Embryonic facial prominence (tissue), 1 donor: ENCODE measurements around the gene POMC.
"Not testable (repeated sequence)": the region's sequence is repeated elsewhere in the genome, so short reads cannot be mapped to it uniquely, and the experiment has no call there.

Experiments used
- DNase-seq: peaks from one replicate; pipeline ENCODE4 v3.0.0-alpha.2; 2016; ENCODE audit errors: extremely low spot score

Gene POMC

DNA sequence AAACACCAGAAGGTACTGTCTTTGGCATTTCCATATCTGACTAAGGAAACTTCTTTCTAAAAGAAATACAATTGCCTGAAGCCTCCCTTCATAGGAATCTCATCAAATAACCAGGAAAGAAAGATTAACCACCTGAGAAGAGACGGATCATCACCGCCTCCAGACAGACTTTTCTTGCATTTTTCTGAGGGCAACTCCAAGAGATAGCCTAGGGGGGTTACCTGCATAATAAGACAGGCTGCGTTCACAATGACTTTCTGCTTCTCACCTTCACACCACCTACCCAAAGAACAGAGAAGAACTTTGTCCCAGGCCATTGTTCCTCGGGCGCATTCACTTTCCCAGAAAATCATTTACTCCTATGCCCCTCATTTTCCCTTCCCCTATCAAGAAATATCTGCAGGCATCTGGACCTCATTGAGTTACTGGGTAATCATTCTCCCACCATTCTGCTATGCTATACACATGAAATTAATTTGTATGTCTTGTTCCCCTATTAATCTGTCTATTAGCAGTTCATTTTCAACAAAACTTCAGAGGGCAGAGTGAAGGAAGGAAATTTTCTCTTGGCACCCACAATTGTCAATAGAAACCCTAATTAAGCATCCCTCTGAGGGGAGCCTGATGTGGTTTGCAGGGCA is 8.3 kb upstream of the POMC start:
- DNase-seq: no peak

DNA sequence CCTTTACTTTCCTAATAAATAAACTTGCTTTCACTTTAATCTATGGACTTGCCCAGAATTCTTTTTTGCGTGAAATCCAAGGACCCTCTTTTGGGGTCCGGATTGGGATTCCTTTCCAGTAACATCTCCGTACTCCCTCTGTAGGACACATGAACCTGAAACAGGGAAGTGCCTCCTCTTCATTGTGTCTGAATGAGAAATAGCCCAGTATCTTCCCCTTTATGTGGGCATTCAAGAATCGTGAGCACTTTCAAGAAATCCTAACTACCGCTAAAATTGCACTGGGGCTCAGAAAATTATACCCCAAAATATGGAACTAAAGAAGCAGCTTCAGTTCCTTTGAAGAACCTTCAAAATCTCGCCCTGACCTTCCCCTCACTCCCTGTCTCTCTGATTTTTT is 7.8 kb upstream of the POMC start:
- DNase-seq: no peak

DNA sequence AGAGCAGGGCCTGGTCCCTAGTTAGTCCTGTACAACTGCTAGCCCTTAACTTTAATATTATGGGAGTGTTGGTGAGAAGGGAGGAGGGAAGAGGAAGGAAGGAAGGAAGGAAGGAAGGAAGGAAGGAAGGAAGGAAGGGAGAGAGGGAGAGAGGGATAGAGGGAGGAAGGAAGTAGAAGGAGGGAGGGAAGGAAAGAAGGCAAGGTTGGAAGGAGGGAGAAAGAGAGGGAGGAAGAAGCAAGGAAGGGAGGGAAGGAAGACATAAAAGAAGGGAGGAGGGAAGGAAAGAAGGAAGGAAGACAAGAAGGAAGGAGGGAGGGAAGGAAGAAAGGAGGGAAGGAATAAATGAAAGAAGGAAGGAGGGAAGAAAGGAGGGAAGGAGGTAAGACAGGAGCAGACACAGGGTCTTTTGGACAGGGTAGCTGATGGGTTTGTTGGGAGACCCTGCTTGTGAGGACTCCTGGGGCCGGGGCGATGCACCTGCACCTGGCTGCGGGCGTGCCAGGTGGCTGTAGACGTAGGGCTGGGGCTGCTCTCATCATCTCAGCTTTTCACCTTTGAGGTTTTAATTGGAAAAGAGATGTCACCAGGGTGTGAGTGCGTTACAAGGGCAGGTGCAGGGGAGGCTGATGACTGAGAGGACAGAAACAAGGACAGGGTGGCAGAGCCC is 5.9 kb upstream of the POMC start:
- no peak for DNase-seq

DNA sequence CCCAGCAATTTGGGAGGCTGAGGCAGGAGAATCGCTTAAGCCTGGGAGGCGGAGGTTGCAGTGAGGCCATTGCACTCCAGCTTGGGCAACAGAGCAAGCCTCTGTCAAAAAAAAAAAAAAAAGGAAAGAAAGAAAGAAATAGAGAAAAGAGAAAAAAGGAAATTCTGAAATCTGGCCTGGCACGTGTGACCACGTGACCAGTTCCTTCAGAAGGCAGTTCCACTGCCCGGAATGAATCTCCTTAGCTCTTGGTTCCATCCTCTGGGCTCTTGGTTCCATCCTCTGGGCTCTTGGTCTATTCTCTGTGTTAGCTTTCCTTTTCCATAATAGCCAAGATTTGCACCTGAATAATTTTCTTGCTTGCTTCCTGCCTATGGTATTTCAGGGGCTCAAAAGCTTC is 5.3 kb upstream of the POMC start:
- no peak for DNase-seq

DNA sequence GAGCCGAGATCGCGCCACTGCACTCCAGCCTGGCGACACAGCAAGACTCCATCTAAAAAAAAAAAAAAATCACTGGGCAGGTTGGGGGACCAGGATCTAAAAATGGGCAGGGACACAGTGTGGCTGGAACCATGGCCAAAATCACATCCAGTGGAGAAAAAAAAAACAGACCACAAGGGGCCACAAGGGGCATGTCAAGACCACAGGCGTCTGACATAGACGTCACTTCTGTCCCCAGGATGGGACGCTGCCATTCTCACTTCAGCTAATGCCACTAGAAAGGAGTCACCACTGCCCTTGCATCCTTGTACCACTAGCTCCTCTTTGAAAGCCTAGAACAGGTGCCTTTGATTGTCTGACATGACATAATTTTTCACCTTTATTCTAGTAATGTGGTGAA is 2.5 kb upstream of the POMC start:
- no peak for DNase-seq

DNA sequence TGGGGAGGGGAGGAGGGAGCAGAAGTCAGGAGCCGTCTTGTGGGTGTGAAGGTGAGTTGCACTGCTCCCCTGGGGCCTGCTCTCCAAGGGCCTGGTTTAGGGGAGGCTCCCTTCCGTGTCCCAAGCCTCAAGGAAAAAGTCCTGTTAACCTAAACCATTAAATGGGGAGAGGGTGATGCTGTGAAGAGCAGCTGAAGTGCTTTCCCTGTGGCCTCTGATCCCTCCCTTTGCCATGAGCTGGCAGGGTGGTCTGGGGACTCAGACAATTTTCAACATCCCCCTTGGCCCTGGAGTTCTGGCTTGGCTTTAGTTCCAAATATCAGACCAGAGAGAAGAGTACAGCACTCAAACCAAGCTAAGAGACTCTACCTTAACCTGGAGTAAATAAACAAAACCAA is 692 bp upstream of the POMC start:
- DNase-seq: no peak

DNA sequence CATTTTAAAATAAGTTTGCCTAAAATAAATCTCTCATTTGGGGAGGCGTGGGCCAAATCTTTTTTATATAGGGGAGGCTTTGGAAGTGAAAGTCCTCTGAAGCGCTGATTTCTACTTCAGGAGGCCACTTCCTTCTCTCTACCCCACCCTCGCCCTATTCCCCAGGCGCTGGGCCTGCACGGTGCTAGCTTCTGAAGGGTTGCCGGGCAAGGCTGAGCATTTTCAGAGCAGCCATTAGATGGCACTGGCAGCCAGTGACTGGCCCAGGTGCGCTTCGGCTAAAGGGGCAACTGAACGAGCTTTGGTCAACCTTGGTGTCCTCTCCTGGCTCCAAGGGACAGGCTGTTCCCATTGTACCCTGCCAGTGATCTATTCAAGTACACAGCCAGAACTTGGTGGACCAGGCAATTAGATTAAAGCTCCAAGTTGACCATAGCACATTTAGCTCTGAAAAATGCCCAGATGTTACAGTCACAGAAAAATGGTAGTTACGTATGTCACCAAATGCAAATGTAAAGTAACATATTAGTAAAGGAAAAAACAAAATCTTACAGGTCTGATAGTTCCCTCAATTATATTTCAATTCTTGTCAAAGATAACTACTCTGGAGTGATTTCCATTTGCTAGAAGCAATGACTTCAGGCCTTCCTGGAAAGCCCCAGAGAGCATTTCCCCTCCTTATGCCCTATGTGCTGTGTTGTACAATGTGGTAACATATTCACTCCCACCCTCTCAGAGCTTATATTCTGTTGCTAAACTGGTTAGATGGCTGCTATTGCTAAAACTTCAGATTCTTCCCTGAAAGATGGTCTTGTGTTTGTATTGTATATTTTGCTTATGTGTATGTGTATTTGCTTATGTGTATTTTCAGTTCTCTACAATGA is 2.1 kb downstream of the POMC start:
- no peak for DNase-seq

DNA sequence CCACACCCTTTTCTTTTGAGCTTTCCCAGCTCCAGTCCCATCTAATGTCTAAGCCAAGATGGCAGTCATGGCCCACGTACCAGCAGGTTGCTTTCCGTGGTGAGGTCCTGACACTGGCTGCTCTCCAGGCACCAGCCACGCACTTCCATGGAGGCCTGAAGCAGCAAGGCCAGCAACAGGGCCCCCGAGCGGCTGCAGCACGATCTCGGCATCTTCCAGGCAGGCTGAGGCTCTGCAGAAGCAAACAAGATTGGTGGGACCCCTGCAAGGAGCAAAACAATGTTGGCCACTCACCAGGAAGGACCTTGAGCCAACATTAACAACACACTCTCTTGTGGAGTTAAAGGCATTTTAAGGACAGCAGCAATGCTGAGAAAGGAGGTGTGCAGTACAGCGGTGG is 3.8 kb downstream of the POMC start:
- DNase-seq: no peak

DNA sequence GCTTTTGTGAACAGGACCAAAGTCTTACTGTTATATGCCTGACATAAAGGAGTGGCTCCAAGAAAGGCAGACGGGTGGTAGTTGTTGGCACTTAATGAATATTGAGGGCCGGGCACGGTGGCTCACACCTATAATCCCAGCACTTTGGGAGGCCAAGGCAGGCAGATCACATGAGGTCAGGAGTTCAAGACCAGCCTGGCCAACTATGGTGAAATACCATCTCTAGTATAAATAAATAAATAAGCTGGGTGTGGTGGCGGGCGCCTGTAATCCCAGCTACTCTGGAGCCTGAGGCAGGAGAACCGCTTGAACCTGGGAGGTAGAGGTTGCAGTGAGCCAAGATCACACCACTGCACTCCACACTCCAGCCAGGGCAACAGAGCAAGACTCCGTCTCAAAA is 6.3 kb downstream of the POMC start:
- not testable (repeated sequence) for DNase-seq

DNA sequence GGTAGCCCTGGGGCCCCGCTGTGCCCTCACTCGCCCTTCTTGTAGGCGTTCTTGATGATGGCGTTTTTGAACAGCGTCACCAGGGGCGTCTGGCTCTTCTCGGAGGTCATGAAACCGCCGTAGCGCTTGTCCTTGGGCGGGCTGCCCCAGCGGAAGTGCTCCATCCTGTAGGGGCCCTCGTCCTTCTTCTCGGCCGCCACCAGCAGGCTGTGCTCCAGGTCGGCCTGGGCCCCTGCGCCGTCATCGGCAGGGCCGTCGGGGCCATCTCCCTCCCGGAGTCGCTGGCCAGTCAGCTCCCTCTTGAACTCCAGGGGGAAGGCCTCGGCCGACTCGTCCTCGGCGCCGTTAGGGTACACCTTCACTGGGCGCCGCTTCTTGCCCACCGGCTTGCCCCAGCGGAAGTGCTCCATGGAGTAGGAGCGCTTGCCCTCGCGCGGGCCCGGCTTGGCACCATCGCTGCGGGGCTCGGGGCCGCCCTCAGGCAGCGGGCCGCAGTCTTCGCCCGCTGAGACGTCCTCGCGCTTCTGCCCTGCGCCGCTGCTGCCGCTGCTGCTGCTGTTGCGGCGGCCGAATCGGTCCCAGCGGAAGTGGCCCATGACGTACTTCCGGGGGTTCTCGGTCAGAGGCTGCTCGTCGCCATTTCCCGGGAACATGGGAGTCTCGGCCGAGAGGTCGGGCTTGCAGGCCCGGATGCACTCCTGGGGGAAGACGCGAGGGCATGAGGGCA is 7.2 kb downstream of the POMC start:
- DNase-seq: no peak

DNA sequence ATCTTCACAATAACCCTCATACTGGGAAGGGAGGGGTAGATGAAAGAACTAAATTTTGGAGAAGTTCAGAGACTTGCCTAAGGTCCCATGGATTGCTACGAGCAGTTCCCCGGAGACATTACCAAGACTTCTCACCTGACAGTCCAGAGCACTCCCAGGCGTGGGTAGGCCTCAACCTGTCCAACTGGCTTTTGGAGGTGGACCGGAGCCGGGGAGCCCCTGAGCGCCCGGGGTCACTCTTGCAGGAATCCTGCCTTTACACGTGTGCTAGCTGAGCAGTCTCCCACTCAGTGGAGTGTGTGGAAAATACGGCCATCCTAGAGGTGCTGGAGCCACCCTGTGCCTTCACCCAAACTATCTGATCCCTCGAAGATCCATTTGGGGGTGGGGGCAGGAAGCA is 8.0 kb downstream of the POMC start:
- DNase-seq: no peak

DNA sequence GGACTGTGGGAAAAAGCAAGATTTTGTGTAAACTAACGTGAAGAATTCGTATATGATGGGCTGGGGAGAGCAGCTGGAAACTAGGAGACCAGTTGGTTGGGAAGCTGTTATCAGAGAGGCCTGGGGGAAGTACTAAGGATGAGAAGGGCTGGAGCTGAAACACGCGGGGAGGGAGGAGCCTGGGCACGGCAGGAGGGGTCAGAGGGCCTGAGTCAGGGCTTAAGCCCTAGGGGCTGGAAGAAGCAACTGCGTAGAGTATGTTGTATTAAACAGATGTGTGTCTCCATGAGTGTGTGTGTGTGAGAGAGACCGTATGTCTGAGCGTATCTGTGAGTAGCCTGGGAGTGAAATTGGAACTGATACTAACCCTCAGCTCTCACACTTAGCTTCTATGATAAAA is 8.4 kb downstream of the POMC start:
- no peak for DNase-seq

DNA sequence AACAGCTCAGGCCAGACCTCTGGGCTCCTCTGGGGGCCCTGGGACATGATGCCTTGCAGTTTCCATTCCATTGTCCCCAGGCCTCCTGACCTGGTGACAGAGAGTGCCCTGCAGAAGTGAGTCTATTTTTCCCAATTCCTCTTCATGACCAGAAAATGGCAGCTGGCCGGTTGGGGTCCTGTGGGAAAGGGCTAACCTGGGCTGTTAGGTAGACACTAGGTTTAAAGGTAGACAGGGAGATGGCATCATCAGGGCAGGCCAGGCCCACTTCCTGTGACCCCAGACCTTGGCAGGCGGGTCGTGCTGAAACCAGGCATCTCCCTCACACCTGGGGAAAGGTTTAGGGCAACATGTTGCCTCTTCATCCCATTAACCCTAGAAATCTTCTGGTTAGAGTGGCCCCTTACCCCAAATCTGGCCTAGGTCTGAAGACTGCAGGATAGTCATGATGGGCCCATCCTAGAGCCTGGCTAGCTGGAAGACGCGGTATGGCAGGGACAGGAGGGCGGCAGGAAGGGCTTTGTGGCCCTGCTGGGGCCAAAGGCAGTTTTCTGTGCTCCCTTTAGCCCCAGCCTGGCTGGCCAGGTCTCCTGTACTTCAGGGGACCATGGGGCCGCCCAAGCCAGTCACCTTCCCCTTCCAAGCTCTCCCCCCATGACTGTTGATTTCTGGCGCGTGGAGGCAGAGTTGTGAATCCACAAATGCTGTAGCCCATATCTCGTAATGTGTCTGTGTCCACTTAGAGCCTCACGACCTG is 10.1 kb downstream of the POMC start:
- no peak for DNase-seq

DNA sequence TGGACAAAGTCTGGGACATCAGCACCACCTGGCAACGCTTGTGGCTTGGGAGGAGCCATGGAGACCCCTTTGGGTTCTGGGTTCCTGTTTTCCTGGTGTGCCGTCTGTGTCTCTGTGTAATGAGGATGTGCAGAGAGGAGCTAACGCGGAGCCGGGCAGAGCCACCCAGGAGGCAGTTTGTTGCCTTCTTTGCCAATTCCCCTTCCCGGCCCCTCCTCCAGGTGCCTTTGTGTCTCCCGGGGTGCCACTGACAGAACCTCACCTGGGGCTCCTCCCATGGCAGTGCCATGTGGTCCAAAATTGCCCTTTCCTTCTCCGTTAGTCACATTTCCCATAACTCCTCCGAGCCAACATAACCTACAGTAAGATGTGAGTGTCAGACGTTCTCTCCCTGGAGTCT is 13.0 kb downstream of the POMC start:
- DNase-seq: no peak

DNA sequence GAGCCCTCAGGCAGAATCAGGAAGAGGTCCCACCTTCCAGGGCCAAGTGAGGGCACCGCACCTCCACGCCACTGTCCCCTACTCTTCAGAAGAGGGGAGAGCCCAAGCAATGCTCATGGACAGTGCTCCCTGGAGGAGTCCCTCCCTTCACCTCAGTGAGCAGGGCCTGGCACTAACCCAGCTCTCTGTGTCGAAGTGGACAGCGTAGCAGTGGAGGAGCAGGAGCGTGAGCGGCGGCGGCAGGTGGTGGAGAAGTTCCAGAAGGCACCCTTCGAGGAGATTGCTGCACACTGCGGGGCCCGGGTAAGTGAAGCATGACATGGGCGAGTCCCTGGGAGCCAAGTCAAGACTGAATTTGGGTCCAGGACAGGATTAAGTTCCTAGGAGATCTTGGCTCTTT is 16.7 kb downstream of the POMC start:
- no peak for DNase-seq

DNA sequence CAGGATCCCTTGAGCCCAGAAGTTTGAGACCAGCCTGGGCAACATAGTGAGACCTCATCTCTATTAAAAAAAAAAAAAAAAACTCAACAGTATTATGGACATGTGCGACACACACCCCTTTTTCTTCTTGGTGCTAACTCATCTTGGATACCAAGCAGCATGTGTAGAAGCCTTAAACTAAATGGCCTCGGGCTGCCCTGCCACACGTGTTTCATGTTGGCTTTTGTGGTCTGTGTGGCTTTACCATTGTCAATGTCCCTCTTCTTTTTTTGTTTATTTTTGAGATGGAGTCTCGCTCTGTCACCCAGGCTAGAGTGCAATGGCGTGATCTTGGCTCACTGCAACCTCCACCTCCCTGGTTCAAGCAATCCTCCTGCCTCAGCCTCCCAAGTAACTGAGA is 17.4 kb downstream of the POMC start:
- DNase-seq: not testable (repeated sequence)

DNA sequence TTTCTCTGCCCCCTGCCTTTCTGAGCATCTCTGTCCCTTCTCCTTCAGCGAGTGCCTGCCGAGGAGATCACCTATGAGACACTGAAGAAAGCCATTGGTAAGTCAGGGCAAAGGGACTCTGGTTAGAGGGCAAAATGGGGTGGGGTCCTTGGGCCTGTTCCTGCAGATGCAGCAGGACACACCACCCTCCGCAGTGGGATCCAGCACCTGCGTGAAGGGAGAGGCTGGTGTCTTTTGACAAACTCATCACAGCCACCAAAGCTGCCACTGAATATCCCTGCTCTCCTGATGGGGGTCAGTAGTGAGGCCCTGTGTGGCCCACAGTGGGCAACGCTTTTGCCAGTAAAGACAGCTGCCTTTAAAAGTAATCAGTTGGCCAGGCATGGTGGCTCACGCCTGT is 18.7 kb downstream of the POMC start:
- DNase-seq: no peak

DNA sequence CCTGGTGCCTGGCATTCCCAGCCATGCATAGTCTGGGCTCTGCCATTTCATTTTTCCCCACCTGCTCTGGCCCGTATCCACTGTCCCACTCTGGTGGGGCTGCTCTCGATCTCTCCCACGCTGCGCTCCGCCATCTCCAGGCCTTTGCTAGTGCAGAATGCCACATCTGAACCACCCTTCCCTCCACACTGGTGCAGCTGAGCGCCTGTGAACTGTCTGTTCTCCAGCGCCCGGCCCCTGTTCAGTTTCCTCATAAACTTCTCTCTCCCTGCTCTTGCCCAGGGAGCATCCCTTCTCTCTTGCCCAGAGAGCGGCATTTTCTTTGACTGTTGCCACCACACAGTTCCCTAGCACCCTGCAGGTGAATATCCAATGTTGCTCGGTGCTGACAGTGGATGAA is 21.5 kb downstream of the POMC start:
- no peak for DNase-seq

DNA sequence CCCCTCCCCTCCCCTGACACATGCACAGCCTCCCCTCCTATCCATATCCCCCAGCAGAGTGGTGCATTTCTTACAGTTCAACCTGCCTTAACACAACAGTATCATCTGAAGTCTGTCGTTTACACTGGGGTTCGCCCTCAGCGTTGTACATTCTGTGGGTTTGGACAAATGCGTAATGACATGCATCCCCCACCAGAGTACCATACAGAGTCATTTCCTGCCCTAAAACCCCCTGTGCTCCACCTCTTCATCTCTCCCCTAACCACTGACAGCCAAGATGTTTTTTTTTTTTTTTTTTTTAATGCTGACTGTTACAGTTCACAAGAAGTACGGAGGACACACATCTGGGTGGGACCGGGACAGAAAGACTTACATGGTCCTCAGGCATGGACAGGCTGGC is 22.6 kb downstream of the POMC start:
- DNase-seq: no peak

DNA sequence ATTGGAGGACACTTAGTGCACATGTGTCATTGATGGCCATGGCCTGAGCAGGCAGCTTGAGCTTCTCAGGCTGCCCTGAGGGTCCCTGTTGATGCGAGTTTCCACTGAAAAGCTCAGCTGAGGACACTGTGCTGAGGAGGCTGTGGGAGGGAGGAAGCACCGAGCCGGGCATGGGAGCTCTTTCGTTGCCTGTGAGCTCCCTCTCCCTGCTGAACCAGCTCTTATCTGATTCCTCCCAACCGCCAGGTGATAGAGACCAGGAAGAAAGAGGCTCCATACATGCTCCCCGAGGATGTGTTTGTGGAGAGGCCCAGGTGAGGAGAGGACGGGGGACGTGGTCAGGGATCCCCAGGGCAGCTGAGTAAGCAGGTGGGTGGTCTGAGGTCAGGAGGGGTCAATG is 27.3 kb downstream of the POMC start:
- no peak for DNase-seq

DNA sequence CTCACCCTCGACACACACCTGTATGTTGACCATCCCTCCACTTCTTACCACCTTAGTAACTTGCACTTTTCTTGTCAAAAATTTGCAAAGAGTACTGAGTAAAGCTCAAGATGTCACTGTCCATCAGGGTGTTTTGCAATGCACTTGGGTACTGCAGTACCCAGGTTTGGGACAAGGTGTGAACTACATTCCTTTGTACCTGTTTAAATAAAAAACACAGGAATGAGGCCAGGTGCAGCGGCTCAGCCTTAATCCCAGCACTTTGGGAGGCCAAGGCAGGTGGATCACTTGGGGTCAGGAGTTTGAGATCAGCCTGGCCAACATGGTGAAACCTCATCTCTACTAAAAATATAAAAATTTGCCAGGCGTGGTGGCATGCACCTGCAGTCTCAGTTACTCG is 27.8 kb downstream of the POMC start:
- DNase-seq: not testable (repeated sequence)

DNA sequence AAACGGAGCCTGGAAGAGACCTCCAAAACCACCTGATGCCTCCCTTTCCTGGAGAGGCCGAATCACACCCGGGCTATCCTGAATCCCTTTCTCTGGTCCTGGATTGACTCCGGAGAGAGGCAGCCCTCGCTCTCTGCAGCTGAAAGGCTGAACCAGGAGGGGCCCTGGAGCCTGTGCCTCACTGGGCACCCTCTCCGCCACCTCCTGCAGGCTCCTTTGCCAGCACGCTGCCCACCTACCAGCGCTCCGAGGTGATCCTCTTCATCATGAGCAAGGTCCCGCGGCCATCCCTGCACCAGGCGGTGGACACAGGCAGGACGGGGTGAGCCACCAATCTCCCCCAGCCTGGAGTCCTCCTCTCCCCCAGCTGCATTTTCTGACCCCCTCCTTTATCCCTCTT is 35.7 kb downstream of the POMC start:
- DNase-seq: no peak
